PFSK-1 (cell line): ENCODE data around the gene XYLT2.

Experiments
- FOXP2 ChIP-seq: optimal IDR thresholded peaks from 2 replicates; pipeline ENCODE3; 2011; ENCODE audit warnings: borderline replicate concordance, control low read depth, inconsistent platforms; ENCODE audit not compliant: insufficient read depth; ENCODE audit errors: extremely low read length, extremely low read depth
- POLR2AphosphoS5 ChIP-seq: IDR thresholded peaks from 2 replicates; pipeline ENCODE4 v1.6.1; 2012; ENCODE audit warnings: low read depth, mild to moderate bottlenecking, control low read depth, low read length, moderate library complexity
- SIN3A ChIP-seq: IDR thresholded peaks from 2 replicates; pipeline ENCODE4 v1.6.1; 2012; ENCODE audit warnings: mild to moderate bottlenecking, low read length, moderate library complexity, borderline replicate concordance; ENCODE audit not compliant: insufficient read depth
- TAF1 ChIP-seq: IDR thresholded peaks from 2 replicates; pipeline ENCODE4 v1.6.1; 2012; ENCODE audit warnings: low read length, control low read depth, borderline replicate concordance; ENCODE audit not compliant: insufficient read depth
- TF ChIP-seq, protein P1 (sequence below), 2 experiments: IDR thresholded peaks; 2 replicates each; pipeline versions ENCODE4 v1.6.1 to v1.8.0; 2011 to 2012; ENCODE audit warnings: low read depth in 2 of 2, low read length in 2 of 2, control low read depth in 1 of 2, inconsistent platforms in 1 of 2, mild to moderate bottlenecking in 1 of 2, moderate library complexity in 1 of 2; ENCODE audit not compliant: insufficient read depth in 1 of 2

The XYLT2 gene

DNA sequence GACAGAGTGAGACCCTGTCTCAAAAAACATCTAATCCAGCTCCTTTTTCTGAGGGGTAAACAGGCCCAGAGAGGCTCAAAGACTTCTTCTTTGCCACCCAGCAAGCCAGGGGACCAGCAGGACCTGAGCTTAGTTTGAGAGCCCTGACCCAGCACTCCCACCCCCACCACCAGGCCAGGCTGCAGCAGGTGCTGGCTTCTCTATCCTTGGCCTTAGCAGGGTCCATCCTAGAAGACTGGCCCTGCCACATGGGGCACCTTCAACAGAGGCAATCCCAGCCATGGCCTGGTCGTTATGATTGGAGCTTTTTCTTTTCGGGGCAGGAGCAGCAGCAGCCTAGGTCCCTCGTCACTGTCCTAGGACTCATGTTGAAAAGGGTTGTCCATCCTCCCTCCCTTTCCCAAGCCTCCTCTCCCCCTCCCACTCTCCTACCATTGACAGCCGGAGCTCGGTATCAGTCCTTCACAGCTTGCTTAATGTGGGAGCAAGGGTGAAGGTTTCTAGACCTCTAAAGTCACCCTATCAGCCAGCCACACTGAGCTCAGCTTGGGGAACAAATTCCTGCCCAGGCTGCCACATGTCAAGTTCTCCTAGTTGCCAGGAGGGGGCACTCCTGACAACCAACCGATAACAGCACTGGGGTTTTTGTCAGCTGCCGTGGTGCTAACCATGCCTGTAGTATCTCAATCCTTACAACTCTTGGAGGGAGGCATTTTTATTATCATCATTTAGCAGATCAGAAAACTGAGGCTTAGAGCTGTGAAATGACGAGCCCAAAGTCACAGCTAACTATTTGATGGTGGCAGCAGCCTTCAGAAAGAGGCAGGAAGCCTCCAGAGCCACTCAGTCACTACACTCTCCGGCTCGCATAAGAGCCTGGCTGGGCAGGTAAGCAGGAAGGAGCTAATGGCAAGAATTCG lies 15.9 kb downstream of the XYLT2 start:
- 0 out of 2 replicates have a peak, but pooled peaks have one; percentile 56 for TF ChIP-seq SIN3A
- TF ChIP-seq TAF1 = no peak
- peak; percentile 46 for TF ChIP-seq POLR2AphosphoS5
- TF ChIP-seq, protein P1, sequence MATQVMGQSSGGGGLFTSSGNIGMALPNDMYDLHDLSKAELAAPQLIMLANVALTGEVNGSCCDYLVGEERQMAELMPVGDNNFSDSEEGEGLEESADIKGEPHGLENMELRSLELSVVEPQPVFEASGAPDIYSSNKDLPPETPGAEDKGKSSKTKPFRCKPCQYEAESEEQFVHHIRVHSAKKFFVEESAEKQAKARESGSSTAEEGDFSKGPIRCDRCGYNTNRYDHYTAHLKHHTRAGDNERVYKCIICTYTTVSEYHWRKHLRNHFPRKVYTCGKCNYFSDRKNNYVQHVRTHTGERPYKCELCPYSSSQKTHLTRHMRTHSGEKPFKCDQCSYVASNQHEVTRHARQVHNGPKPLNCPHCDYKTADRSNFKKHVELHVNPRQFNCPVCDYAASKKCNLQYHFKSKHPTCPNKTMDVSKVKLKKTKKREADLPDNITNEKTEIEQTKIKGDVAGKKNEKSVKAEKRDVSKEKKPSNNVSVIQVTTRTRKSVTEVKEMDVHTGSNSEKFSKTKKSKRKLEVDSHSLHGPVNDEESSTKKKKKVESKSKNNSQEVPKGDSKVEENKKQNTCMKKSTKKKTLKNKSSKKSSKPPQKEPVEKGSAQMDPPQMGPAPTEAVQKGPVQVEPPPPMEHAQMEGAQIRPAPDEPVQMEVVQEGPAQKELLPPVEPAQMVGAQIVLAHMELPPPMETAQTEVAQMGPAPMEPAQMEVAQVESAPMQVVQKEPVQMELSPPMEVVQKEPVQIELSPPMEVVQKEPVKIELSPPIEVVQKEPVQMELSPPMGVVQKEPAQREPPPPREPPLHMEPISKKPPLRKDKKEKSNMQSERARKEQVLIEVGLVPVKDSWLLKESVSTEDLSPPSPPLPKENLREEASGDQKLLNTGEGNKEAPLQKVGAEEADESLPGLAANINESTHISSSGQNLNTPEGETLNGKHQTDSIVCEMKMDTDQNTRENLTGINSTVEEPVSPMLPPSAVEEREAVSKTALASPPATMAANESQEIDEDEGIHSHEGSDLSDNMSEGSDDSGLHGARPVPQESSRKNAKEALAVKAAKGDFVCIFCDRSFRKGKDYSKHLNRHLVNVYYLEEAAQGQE (IDR thresholded peaks at IDR 0.05; ENCODE audit: insufficient read depth in 1 of 2, low read depth in 2 of 2, low read length in 2 of 2) = no peak
- TF ChIP-seq FOXP2 = no peak

DNA sequence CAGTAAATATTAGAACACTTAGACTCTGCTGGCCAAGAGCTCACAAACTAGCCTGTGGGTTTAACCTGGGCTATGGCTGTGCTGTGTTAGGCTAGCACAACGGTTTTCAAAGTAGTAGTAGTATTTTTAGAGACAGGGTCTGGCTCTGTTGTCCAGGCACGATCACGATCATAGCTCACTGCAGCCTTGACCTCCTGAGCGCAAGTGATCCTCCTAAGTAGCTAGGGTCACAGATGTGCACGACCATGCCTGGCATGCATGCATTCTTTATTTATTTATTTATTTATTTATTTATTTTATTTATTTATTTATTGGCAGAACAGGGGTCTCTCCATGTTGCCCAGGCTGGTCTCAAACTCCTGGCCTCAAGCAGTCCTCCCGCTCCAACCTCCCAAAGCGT lies 16.7 kb downstream of the XYLT2 start:
- TF ChIP-seq SIN3A = no peak
- TF ChIP-seq, protein P1 (IDR thresholded peaks at IDR 0.05; ENCODE audit: insufficient read depth in 1 of 2, low read depth in 2 of 2, low read length in 2 of 2) = no peak

DNA sequence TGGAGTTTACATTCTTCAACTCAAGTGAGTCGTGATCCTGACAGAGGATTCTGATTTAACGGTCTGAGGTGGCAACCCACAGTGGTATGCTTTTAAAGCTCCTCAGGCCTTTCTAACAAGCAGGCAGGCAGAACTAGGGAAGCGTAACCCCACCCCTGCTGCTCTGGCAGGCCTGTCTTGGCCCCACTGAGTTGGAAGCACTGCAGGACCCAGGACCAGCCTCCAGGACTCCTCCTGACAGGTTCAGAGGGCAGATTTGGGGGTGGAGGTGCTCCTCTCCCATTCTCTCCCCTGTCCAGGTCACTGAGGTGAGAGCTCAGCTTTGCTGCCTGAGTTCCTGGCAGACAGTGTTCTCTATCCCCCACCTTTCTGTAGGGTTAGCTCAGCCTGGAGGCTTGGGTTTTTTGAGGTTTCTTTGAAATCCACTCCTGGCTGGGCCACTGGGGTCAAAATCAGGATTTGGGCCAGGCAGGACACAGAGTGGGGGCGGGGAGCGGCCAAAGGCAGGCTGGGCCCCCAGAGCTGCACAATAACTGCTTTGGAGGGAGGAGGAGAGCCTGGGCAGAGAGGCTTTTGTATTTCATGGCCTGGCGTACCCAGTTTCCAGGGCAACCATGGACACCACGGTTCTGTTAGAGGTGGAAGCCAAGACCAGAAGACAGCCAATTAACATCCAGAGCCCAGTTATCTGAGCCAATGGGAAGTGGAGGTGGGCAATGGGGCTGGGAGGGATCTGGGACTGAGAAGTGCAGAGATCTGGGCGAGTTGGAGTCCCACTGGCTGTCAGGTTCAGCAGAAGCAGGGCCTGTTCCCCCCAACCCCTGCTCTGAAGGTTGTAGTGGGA lies 17.5 kb downstream of the XYLT2 start:
- TF ChIP-seq TAF1 (no peak), FOXP2 (no peak), SIN3A (no peak), POLR2AphosphoS5 (no peak)
- TF ChIP-seq, protein P1 (IDR thresholded peaks at IDR 0.05; ENCODE audit: insufficient read depth in 1 of 2, low read depth in 2 of 2, low read length in 2 of 2) = no peak

DNA sequence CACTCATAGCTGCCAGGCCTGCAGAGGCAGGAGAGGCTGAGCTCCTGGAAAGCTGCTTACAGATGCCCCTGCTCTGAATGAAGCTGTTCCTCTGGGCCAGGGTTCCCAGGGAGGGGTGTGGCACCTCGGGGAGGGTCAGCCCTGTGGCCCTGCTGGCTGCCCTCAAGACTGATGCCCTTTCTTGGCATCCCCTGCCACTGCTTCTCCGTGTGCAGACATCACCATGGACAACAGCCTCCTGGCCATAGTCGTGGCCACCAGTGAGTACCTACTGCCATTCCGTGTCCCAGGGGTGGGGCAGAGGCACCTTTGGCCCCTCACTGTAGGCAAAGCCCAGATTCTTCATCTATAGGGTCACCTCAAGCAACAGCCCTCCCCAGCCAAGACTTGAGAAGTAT lies 18.1 kb downstream of the XYLT2 start:
- TF ChIP-seq POLR2AphosphoS5 (0 out of 2 replicates have a peak, but pooled peaks have one; percentile 21), FOXP2 (no peak)

DNA sequence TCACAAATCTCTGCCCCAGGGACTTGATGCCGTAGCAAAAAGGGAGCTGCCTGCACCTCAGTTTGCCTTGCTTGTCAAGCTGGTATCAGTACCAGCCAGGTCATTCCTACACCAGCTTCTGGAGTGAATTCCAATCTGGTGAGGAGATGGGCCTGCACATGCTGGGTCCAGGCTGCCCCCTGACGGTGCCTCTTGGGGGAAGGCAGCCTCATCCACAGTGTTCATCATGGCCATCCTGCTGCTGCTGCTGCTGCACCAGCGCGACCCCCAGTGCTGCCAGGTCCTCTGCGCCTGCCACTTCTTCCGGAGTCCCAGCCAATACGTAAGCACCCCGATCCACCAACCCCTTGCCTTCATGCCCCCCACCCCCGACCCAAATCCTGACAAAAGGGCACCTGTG lies 18.8 kb downstream of the XYLT2 start:
- TF ChIP-seq TAF1 (no peak), SIN3A (no peak), FOXP2 (no peak), POLR2AphosphoS5 (no peak)
- TF ChIP-seq, protein P1 (IDR thresholded peaks at IDR 0.05; ENCODE audit: insufficient read depth in 1 of 2, low read depth in 2 of 2, low read length in 2 of 2) = no peak
